H1 (cell line): ENCODE results near the gene NPHP4. TPM values are rescaled to one million over a fixed set of nuclear protein-coding genes. Genes with fewer than 3 reads are reported as not detected.

Experiments used
- EZH2 ChIP-seq: fragments of 200-600 bp; sonication (generic); IDR thresholded peaks from 2 replicates; pipeline ENCODE4 v1.7.1; 2012; ENCODE audit warnings: low read depth, mild to moderate bottlenecking, moderate library complexity, low read length, inconsistent platforms; ENCODE audit not compliant: severe bottlenecking
- FOSL1 ChIP-seq: IDR thresholded peaks from 2 replicates; pipeline ENCODE4 v1.6.1; 2011; ENCODE audit warnings: mild to moderate bottlenecking, low read depth, low read length, moderate library complexity; ENCODE audit not compliant: insufficient read depth
- GTF2F1 ChIP-seq: IDR thresholded peaks from 2 replicates; pipeline ENCODE4 v1.6.1; 2012; ENCODE audit warnings: low read depth, low read length, improper control_type of control experiment, borderline replicate concordance
- KDM4A ChIP-seq: IDR thresholded peaks from one replicate; pipeline ENCODE4 v1.7.1; 2012; ENCODE audit warnings: low read depth, mild to moderate bottlenecking, moderate library complexity, low read length, inconsistent platforms; ENCODE audit not compliant: severe bottlenecking
- TEAD4 ChIP-seq: IDR thresholded peaks from 2 replicates; pipeline ENCODE4 v1.6.1; 2012; ENCODE audit warnings: low read depth, low read length, inconsistent platforms, mixed read lengths
- polyA plus RNA-seq, 7 experiments: library from polyadenylated mRNA; depleted of rRNA in 3 of 7; stranded (reverse) in 5 of 7; unstranded in 2 of 7; fragments of >200 nt in 5 of 7; fragments of 200-250 nt in 2 of 7; gene quantifications; 1 replicate in 5 of 7; 2 replicates in 1 of 7; 4 replicates in 1 of 7; pipeline versions ENCODE4 v1.2.1 to v1.2.3, GENCODE V29; 2011 to 2013; ENCODE audit warnings: missing spikeins in 2 of 7, mixed read lengths in 2 of 7
- total RNA-seq: library from RNA; stranded (reverse); fragmentation: NEBNext Ultra II Directional; extraction: Animal tissue kit (Norgen Biotek cat#: 25700); gene quantifications from 2 replicates; pipeline ENCODE4 v1.2.1, GENCODE V29; 2021

NPHP4 gene
- total and polyA plus RNA-seq, 2 of the 8 experiments (the other 6 are each of a cell fraction or from before 2014, with no cell fraction given): 5.8 to 14.0 TPM

DNA sequence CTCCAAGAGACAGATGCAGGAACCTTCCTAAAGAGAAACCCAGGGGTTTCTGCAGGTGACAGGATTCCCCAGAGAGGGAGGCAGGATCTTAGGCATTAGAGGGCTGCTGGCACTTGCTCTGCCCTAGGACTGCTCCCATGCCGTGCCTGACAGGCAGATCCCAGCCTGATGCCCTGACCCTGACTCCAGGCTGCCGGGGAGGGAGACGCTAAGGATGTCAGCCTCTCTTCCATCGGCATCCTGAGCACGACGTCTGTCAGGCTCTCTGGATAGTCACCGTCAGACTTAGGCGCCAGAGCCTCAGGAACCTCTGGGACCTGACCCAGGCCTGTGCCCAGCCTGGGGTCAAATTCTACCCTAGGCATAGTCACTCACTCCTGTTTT is 157.1 kb downstream of the NPHP4 start (continued):
- TF ChIP-seq KDM4A (no peak), EZH2 (no peak), TEAD4 (no peak), FOSL1 (no peak), GTF2F1 (no peak)
